DMS153 treated with DMSO at 0.1 percent for 48 hours (cell line): Measurements from ENCODE around the gene TCTN2.

Experiments
- DNase-seq: peaks from one replicate; lab custom pipeline; 2025; ENCODE audit not compliant: unreplicated experiment; lab: John Stamatoyannopoulos, UW

TCTN2 gene

GRCh38 chr12:123734268-123734667 is 63.4 kb downstream of the TCTN2 start:
- no peak for DNase-seq

GRCh38 chr12:123741937-123742572 is 71.1 kb downstream of the TCTN2 start:
- DNase-seq, result no peak

GRCh38 chr12:123743002-123743401 is 72.1 kb downstream of the TCTN2 start:
- DNase-seq, result no peak

- no peak for DNase-seq
These were observed 73.9 kb downstream of the TCTN2 start for GRCh38 chr12:123744836-123745235.

- no peak for DNase-seq
These were observed 76.4 kb downstream of the TCTN2 start for GRCh38 chr12:123747309-123747708.

- DNase-seq, result no peak
These were observed 77.2 kb downstream of the TCTN2 start for GRCh38 chr12:123748161-123748560.

GRCh38 chr12:123748661-123749060 is 77.7 kb downstream of the TCTN2 start:
- no peak for DNase-seq

GRCh38 chr12:123749355-123749754 is 78.4 kb downstream of the TCTN2 start:
- no peak for DNase-seq

GRCh38 chr12:123750159-123750656 is 79.3 kb downstream of the TCTN2 start:
- DNase-seq, result no peak

- no peak for DNase-seq
These were observed 81.1 kb downstream of the TCTN2 start for GRCh38 chr12:123752046-123752445.

- DNase-seq, result no peak
These were observed 83.3 kb downstream of the TCTN2 start for GRCh38 chr12:123754041-123754772.

GRCh38 chr12:123757561-123757960 is 86.6 kb downstream of the TCTN2 start:
- DNase-seq, result no peak
